Endothelial cell of umbilical vein (primary cell): ENCODE data around the gene NBEAL2. TPM values are rescaled to one million over a fixed set of nuclear protein-coding genes. Genes with fewer than 3 reads are reported as not detected.

Experiments
- BruUV-seq: library from RNA; stranded (reverse); fragments of 400-500 nt; replicated peaks from 2 replicates; lab custom pipeline; 2021; lab: Mats Ljungman, UMichigan
- CTCF ChIA-PET: fragments of 300-600, 350-600 bp; sonication (Branson Sonifier 250); formaldehyde crosslinking; loops from one replicate; lab custom pipeline; 2021; ENCODE audit warnings: antibody characterized with exemption, inconsistent platforms; lab: Charles Lee
- POLR2A ChIA-PET: fragments of 300-600, 350-600 bp; sonication (Branson Sonifier 250); formaldehyde crosslinking; loops from one replicate; lab custom pipeline; 2021; ENCODE audit warnings: antibody characterized with exemption, inconsistent platforms; lab: Charles Lee
- DNase-seq: peaks from one replicate; pipeline ENCODE4 v3.0.0-alpha.2; 2011; ENCODE audit warnings: low read depth, low spot score
- FAIRE-seq: peaks from 2 replicates; lab custom pipeline; 2011; peaks lifted over from hg19 to GRCh38; lab: Jason Lieb, UNC
- H2AFZ ChIP-seq: 2 replicates; pipeline ENCODE4 v1.6.0; 2012; ENCODE audit warnings: low read depth, low read length, control low read depth, inconsistent platforms
- H3K27ac ChIP-seq: 2 replicates; pipeline ENCODE4 v1.5.1; 2011; ENCODE audit warnings: low read depth, mild to moderate bottlenecking, control low read depth, low read length, moderate library complexity; ENCODE audit not compliant: insufficient read depth
- H3K27me3 ChIP-seq, 2 experiments: 2 replicates each; pipeline versions ENCODE4 v1.6.0 to v1.6.1; 2011; ENCODE audit warnings: low read length in 2 of 2, mixed read lengths in 1 of 2; ENCODE audit not compliant: control insufficient read depth in 2 of 2, insufficient read depth in 2 of 2
- H3K36me3 ChIP-seq, 2 experiments: 2 replicates in 1 of 2; 3 replicates in 1 of 2; pipeline ENCODE4 v1.5.1; 2011; ENCODE audit warnings: low read length in 2 of 2, mild to moderate bottlenecking in 1 of 2, moderate library complexity in 1 of 2; ENCODE audit not compliant: control insufficient read depth in 2 of 2, insufficient read depth in 2 of 2; ENCODE audit errors: extremely low read depth in 1 of 2
- H3K4me1 ChIP-seq: 3 replicates; pipeline ENCODE4 v1.5.1; 2011; ENCODE audit warnings: mild to moderate bottlenecking, low read length; ENCODE audit not compliant: control insufficient read depth, insufficient read depth; ENCODE audit errors: extremely low read depth
- H3K4me2 ChIP-seq: 2 replicates; pipeline ENCODE4 v1.6.1; 2011; ENCODE audit warnings: low read length, control low read depth, mixed read lengths; ENCODE audit not compliant: insufficient read depth
- H3K4me3 ChIP-seq, 3 experiments: fragments of 200-600 bp in 1 of 3; sonication (generic), shearing (Covaris generic) in 1 of 3; replicated peaks in 1 of 3; 2 replicates each; pipeline ENCODE4 v1.5.1; 2011 to 2016; ENCODE audit warnings: control low read depth in 3 of 3, low read length in 3 of 3, mild to moderate bottlenecking in 2 of 3, inconsistent platforms in 1 of 3, low read depth in 1 of 3, moderate library complexity in 1 of 3; ENCODE audit not compliant: insufficient read depth in 1 of 3
- H3K79me2 ChIP-seq: 2 replicates; pipeline ENCODE4 v1.6.0; 2012; ENCODE audit warnings: low read length, inconsistent platforms; ENCODE audit not compliant: control insufficient read depth, insufficient read depth
- H3K9ac ChIP-seq: replicated peaks from 2 replicates; pipeline ENCODE3; 2011; ENCODE audit warnings: low read length, control low read depth; ENCODE audit not compliant: insufficient read depth; ENCODE audit errors: extremely low read depth
- H3K9me1 ChIP-seq: replicated peaks from 3 replicates; pipeline ENCODE4 v1.6.0; 2011; ENCODE audit warnings: mild to moderate bottlenecking, low read length; ENCODE audit not compliant: control insufficient read depth, insufficient read depth; ENCODE audit errors: extremely low read depth
- H3K9me3 ChIP-seq: replicated peaks from 2 replicates; pipeline ENCODE4 v1.5.1; 2012; ENCODE audit warnings: low read length, inconsistent platforms; ENCODE audit not compliant: control insufficient read depth, insufficient read depth
- H4K20me1 ChIP-seq: replicated peaks from 2 replicates; pipeline ENCODE3; 2011; ENCODE audit warnings: mild to moderate bottlenecking, low read length; ENCODE audit not compliant: control insufficient read depth, insufficient read depth; ENCODE audit errors: extremely low read depth
- CTCF ChIP-seq, 2 donors: IDR thresholded peaks; 1 replicate in 1 of 2; 2 replicates in 1 of 2; pipeline ENCODE4 v1.5.1; 2011; ENCODE audit warnings: low read length in 2 of 2, mild to moderate bottlenecking in 2 of 2, moderate library complexity in 2 of 2, control low read depth in 1 of 2, inconsistent platforms in 1 of 2, low read depth in 1 of 2; ENCODE audit not compliant: insufficient read depth in 1 of 2; ENCODE audit errors: extremely low read depth in 1 of 2
- EZH2 ChIP-seq: IDR thresholded peaks from 2 replicates; pipeline ENCODE4 v1.6.1; 2012; ENCODE audit warnings: borderline replicate concordance, low read depth, mild to moderate bottlenecking, moderate library complexity, low read length, inconsistent platforms; ENCODE audit not compliant: severe bottlenecking
- FOS ChIP-seq: IDR thresholded peaks from 2 replicates; pipeline ENCODE4 v1.6.1; 2011; ENCODE audit warnings: mild to moderate bottlenecking, low read length, moderate library complexity, borderline replicate concordance; ENCODE audit not compliant: insufficient read depth
- GATA2 ChIP-seq: IDR thresholded peaks from 2 replicates; pipeline ENCODE4 v1.7.0; 2011; ENCODE audit warnings: low read depth, mild to moderate bottlenecking, moderate library complexity, mixed read lengths, low read length; ENCODE audit not compliant: insufficient read length, insufficient read depth
- JUN ChIP-seq: IDR thresholded peaks from 2 replicates; pipeline ENCODE4 v1.6.1; 2011; ENCODE audit warnings: borderline replicate concordance, low read depth; ENCODE audit not compliant: insufficient read length, insufficient read depth
- MAX ChIP-seq: IDR thresholded peaks from 2 replicates; pipeline ENCODE4 v1.6.1; 2011; ENCODE audit not compliant: insufficient read depth, insufficient read length
- MYC ChIP-seq: IDR thresholded peaks from one replicate; pipeline ENCODE4 v1.6.1; 2011; ENCODE audit warnings: mild to moderate bottlenecking, low read depth, low read length
- POLR2A ChIP-seq: IDR thresholded peaks from 2 replicates; pipeline ENCODE4 v1.6.1; 2012; ENCODE audit warnings: low read depth, mild to moderate bottlenecking, control low read depth, low read length
- POLR2AphosphoS5 ChIP-seq: IDR thresholded peaks from 2 replicates; pipeline ENCODE4 v1.6.1; 2012; ENCODE audit warnings: low read depth, mild to moderate bottlenecking, control low read depth, low read length, moderate library complexity; ENCODE audit not compliant: insufficient read depth
- dilution Hi-C: fragments of 300-500 bp; cut with MboI; formaldehyde crosslinking; loops from one replicate; pipeline ENCODE4 v1.15.0; 2019; ENCODE audit warnings: low sequenced_read_pairs; ENCODE audit not compliant: extremely low pct_ligation_motif_present
- intact Hi-C: fragments of 100-400 bp; cut with micrococcal nuclease; formaldehyde crosslinking; loops from one replicate; pipeline ENCODE4 v1.10.0; 2022
- polyA plus RNA-seq, 4 experiments: library from polyadenylated mRNA; depleted of rRNA in 3 of 4; stranded (reverse) in 3 of 4; unstranded in 1 of 4; fragments of >200 nt; gene quantifications; 2 replicates each; pipeline versions ENCODE4 v1.2.1 to v1.2.3, GENCODE V29; 2011 to 2012; ENCODE audit warnings: missing spikeins in 1 of 4
- total RNA-seq: library from RNA; stranded (reverse); gene quantifications from 2 replicates; pipeline ENCODE4 v1.2.3, GENCODE V29; 2021

The NBEAL2 gene
- total and polyA plus RNA-seq, 2 donors (not counting 3 experiments of a cell fraction or from before 2014, with no cell fraction given): 48.0 to 84.7 TPM

- intact Hi-C loops: no loop called here
- H2AFZ ChIP-seq: no peak overlapping the region
- no TSS peak for BruUV-seq
- peak overlapping the region; percentile 17 for H3K9ac ChIP-seq
- peak; percentile 58 for TF ChIP-seq POLR2A
- TF ChIP-seq CTCF (IDR thresholded peaks at IDR 0.05; ENCODE audit: extremely low read depth in 1 of 2, insufficient read depth in 1 of 2, low read depth in 1 of 2, low read length in 2 of 2): no peak
- peak; percentile 82 for TF ChIP-seq JUN
- no peak for TF ChIP-seq MAX
- no peak for TF ChIP-seq EZH2
- peak; percentile 80 for TF ChIP-seq POLR2AphosphoS5
- TF ChIP-seq GATA2: peak; percentile 100
- TF ChIP-seq FOS: peak; percentile 99
- TF ChIP-seq MYC: no peak
- H4K20me1 ChIP-seq: no peaks in the 10 kb centered on the region
- ChIA-PET POLR2A (interaction anchor here (0.8 to 0.9 kb wide), 2 partner anchors 8 to 33 kb away, joined by 8 to 9 read pairs; partner anchors contain the start of gene CCDC12), CTCF (interaction anchor here (1.2 to 1.6 kb wide), 3 partner anchors 8 to 23 kb away, joined by 3 to 9 read pairs (median 4); no protein-coding TSS in a partner anchor)
- dilution Hi-C loops: no loop called here
- H3K36me3 ChIP-seq: peaks cover 0 to 17% of the 10 kb centered on the region in 2 experiments
- no peaks in the 10 kb centered on the region for H3K9me1 ChIP-seq
- no peaks in the 10 kb centered on the region for H3K9me3 ChIP-seq
- DNase-seq (peak; percentile 74), FAIRE-seq (peak; percentile 97)
- H3K4me3 ChIP-seq: no peak overlapping the region
- peak overlapping the region; percentile 86 for H3K27ac ChIP-seq
- no peaks in the 10 kb centered on the region for H3K27me3 ChIP-seq
- H3K4me1 ChIP-seq: peaks cover 50% of the 10 kb centered on the region
- H3K4me2 ChIP-seq: peak overlapping the region; percentile 35
- peaks cover 83% of the 10 kb centered on the region for H3K79me2 ChIP-seq
Observed at GRCh38 chr3:46943237-46944187, 36.0 kb upstream of the NBEAL2 start.
